ENCODE data around the gene SEC14L3.
"Not testable (repeated sequence)": the region's sequence is repeated elsewhere in the genome, so short reads cannot be mapped to it uniquely, and the experiment has no call there.

Gene SEC14L3

GRCh38 chr22:30460147-30460546 is 11.7 kb downstream of the SEC14L3 start:
- no peak for DNase-seq (ENCODE audit: low read depth)

DNA sequence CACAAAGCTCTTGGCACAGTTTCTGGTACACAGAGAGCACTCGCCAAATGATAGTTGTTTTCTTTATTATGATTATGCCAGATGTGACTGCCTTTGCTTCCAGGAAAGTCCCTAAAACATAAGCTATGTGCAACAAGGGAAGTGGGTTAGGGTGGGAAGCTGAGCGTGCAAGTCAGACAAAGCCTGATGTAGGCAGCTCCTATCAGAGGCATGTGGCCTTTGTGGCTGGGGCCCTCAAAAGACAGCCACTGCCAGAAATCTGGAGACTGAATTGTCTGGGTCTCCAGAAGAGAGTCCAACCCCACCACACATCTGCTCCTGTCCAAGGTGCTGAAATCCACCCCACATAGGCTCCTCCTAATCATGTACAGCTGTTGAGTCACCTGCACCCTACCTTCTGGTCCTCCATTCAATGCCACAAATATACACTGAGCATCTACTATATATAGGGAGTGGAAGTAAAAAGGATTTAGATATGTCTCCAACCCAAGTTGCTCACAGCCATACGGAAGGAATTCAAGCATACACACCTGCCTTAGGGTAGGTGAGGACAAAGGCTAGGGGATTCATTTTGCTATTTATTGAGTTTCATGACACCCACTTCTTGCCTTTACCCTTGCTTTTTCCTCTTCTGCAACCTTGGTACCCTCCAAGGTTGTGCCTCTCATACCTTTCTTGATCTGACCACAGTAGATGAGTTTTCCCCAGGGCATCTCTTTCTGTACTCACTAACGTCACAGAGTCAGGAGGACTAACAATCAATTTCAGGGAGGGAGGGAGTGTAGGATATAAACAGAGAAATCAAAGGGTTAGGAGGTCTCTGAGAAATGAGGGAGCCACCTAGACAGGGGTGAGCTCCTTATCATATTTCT is 12.4 kb downstream of the SEC14L3 start:
- peak; percentile 49 for DNase-seq (ENCODE audit: low read depth)
- no peak overlapping the region for H3K4me3 ChIP-seq (ENCODE audit: low read depth, low read length)
- TF ChIP-seq CTCF (IDR thresholded peaks at IDR 0.05; ENCODE audit: insufficient read depth, low read depth, low read length, missing control alignments), result no peak

More at GRCh38 chr22:30460147-30460546, 11.7 kb downstream of the SEC14L3 start:
- H3K4me3 ChIP-seq (ENCODE audit: low read depth, low read length), result no peak overlapping the region
- TF ChIP-seq CTCF (IDR thresholded peaks at IDR 0.05; ENCODE audit: insufficient read depth, low read depth, low read length, missing control alignments), result no peak

- no peak for DNase-seq (ENCODE audit: low read depth)
- no peak overlapping the region for H3K4me3 ChIP-seq (ENCODE audit: low read depth, low read length)
- no peak for TF ChIP-seq CTCF (IDR thresholded peaks at IDR 0.05; ENCODE audit: insufficient read depth, low read depth, low read length, missing control alignments)
Measured at GRCh38 chr22:30457981-30458380, 13.8 kb downstream of the SEC14L3 start.

DNA sequence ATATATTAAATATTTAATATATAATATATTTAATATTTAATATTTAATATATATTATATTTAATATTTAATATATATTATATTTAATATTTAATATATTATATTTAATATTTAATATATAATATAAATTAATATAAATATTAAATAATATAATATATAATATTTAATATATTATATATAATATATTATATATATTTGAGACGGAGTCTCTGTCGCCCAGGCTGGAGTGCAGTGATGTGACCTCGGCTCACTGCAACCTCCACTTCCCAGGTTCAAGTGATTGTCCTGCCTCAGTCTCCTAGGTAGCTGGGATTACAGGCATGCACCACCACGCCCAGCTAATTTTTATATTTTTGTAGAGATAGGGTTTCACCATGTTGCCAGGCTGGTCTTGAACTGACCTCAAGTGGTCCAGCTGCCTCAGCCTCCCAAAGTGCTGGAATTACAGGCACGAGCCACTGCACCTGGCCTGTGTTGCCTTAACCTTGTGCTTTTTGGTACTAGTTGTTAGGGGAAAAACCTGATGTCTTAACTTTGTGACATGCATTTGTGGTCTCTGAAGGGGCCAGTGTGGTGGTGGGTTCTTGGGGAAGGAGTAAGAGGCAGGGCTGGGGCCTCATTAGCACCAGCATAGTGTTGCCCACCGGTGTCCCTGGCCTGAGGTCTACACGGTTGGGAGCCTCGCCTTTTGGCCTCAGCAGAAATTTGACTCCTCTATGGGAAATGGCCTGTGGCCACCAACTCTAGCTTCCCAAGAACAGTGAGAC is 16.6 kb downstream of the SEC14L3 start:
- no peak for DNase-seq (ENCODE audit: low read depth)
- TF ChIP-seq CTCF (IDR thresholded peaks at IDR 0.05; ENCODE audit: insufficient read depth, low read depth, low read length, missing control alignments), result no peak
- no peak overlapping the region for H3K4me3 ChIP-seq (ENCODE audit: low read depth, low read length)

DNA sequence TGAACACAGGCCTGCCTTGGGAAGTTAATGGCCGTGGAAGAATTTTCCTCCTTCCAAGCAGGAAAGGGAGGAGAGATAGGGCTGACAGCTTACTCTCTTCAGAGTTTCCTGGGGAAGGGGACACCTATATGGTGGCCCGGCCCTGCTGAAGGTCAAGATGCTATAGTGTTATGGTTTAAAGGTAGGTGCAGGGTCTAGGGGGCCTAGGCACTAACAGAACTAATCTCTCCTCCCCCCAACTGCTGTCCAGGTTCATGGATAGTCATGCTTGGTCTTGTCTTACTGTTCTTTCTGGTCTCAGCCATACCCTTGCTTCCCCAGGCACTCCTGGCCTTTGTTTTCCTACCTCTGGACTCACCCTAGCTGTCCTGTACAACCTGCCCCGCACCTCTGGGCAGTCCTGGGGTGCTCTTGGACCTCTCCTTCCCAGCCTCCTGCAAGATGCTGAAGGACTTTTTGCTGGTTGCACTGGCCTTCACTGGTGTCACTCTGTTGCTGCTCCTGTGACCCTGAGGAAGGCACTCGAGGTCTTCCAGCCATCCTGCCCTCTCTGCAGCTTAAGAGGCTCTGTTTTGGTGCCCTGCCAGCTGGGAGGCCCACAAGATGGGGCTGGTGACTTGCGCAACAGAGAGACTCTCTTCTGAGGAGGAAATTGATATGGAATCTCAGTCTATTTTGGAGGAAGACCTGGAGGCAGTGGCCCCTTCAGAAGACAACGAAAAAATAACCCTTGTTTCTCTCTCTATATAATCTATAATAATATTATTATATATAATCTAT is 17.9 kb downstream of the SEC14L3 start:
- H3K4me3 ChIP-seq (ENCODE audit: low read depth, low read length), result no peak overlapping the region
- peak; percentile 7 for TF ChIP-seq CTCF (IDR thresholded peaks at IDR 0.05; ENCODE audit: insufficient read depth, low read depth, low read length, missing control alignments)
- DNase-seq (ENCODE audit: low read depth), result peak; percentile 14

GRCh38 chr22:30452861-30453260 is 19.0 kb downstream of the SEC14L3 start:
- H3K4me3 ChIP-seq (ENCODE audit: low read depth, low read length), result no peak overlapping the region
- DNase-seq (ENCODE audit: low read depth), result no peak
- no peak for TF ChIP-seq CTCF (IDR thresholded peaks at IDR 0.05; ENCODE audit: insufficient read depth, low read depth, low read length, missing control alignments)

DNA sequence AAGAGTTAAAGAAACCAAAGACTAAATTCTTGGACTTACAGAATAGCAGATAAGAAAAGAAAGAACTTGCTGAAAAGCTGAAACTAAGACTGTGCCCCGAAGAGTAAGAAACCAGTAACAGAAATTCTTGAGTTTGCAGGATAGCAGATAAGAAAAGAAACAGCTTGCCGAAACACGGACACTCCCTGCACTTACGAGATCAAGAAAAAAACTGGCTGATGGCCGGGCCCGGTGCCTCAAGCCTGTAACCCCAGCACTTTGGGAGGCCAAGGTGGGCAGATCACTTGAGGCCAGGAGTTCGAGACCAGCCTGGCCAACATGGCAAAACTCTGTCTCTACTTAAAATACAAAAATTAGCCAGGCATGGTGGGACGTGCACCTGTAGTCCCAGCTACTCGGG is 20.3 kb downstream of the SEC14L3 start:
- DNase-seq (ENCODE audit: low read depth), result not testable (repeated sequence)

More for the DNA sequence above, 20.3 kb downstream of the SEC14L3 start:
- H3K4me3 ChIP-seq (ENCODE audit: low read depth, low read length), result not testable (repeated sequence)

All from GM12865 (cell line).